Measurements from ENCODE around the gene RPS6KA1. TPM values are rescaled to one million over a fixed set of nuclear protein-coding genes. Genes with fewer than 3 reads are reported as not detected.

Gene RPS6KA1
- total and polyA plus RNA-seq, 9 of the 15 experiments (the other 6 are each of a cell fraction or from before 2014, with no cell fraction given) = 2.4 to 61.0 (median 35.5) TPM

- TF ChIP-seq ZBTB40 (IDR thresholded peaks at IDR 0.05) (peak; percentile 67; the same call in 1 of the 2 replicates), ZBTB40 (CRISPR knock-in tag; IDR thresholded peaks at IDR 0.05) (no peak), ETS1 (conservative IDR thresholded peaks at IDR 0.05; ENCODE audit: control insufficient read depth, low read depth, low read length) (0 out of 2 replicates have a peak, but pooled peaks have one; percentile 78), EGR1 (conservative IDR thresholded peaks at IDR 0.05) (peak; percentile 82), SIN3A (IDR thresholded peaks at IDR 0.05; ENCODE audit: borderline replicate concordance in 2 of 2, control insufficient read depth in 1 of 2, low read depth in 2 of 2, low read length in 2 of 2) (peak in 1 of 2 experiments; percentile 43; a peak in 1 of 4 replicates), KAT8 (IDR thresholded peaks at IDR 0.05; ENCODE audit: low read depth) (no peak), ZNF12 (CRISPR knock-in tag; IDR thresholded peaks at IDR 0.05) (peak; percentile 73; the same call in 1 of the 2 replicates), E2F6 (IDR thresholded peaks at IDR 0.05; ENCODE audit: borderline replicate concordance in 1 of 2, extremely low read depth in 1 of 2, insufficient read depth in 1 of 2, insufficient read length in 1 of 2, low read depth in 1 of 2, low read length in 1 of 2, poor library complexity in 1 of 2, severe bottlenecking in 1 of 2) (no peak), RBFOX2 (IDR thresholded peaks at IDR 0.05; ENCODE audit: low read depth, low read length) (peak; percentile 64), KAT7 (CRISPR knock-in tag; IDR thresholded peaks at IDR 0.05; ENCODE audit: borderline replicate concordance) (no peak), MTA3 (IDR thresholded peaks at IDR 0.05; ENCODE audit: borderline replicate concordance) (peak; percentile 87; the same call in 1 of the 2 replicates), PHF20 (IDR thresholded peaks at IDR 0.05; ENCODE audit: partially characterized antibody) (peak; percentile 53), ZNF589 (CRISPR knock-in tag; IDR thresholded peaks at IDR 0.05; ENCODE audit: low read depth) (0 out of 2 replicates have a peak, but pooled peaks have one; percentile 72), L3MBTL2 (IDR thresholded peaks at IDR 0.05) (peak; percentile 37; the same call in 1 of the 2 replicates)
These were observed 12.5 kb downstream of the RPS6KA1 start (continued) for GRCh38 chr1:26541816-26542711.
